Measurements from ENCODE around the gene DCUN1D4.

DNA sequence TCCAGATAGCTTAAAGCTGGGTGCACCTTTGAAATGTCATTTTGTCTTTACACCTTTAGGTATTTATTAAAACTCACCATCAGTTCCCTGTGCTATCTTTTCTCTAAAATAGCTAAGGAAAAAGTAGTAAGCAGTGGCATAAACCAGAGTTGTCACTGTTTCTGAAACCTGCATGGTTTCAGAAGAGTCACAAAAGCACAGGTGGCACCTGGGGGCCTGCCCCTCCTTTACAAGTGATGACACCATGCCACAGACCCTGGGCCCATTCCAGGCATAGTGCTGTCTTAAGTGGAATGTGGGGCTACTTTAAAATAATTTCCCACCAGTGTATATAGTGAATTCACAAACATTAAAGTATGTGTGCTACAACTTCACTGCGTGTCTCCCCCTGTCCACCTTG lies 47.8 kb downstream of the DCUN1D4 start:
- TF ChIP-seq, protein P1, sequence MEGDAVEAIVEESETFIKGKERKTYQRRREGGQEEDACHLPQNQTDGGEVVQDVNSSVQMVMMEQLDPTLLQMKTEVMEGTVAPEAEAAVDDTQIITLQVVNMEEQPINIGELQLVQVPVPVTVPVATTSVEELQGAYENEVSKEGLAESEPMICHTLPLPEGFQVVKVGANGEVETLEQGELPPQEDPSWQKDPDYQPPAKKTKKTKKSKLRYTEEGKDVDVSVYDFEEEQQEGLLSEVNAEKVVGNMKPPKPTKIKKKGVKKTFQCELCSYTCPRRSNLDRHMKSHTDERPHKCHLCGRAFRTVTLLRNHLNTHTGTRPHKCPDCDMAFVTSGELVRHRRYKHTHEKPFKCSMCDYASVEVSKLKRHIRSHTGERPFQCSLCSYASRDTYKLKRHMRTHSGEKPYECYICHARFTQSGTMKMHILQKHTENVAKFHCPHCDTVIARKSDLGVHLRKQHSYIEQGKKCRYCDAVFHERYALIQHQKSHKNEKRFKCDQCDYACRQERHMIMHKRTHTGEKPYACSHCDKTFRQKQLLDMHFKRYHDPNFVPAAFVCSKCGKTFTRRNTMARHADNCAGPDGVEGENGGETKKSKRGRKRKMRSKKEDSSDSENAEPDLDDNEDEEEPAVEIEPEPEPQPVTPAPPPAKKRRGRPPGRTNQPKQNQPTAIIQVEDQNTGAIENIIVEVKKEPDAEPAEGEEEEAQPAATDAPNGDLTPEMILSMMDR (IDR thresholded peaks at IDR 0.05; ENCODE audit: insufficient read depth, low read length, poor library complexity, severe bottlenecking) = no peak
- TF ChIP-seq EZH2phosphoT487 (conservative IDR thresholded peaks at IDR 0.05; ENCODE audit: low read length) = no peak

All from SU-DHL-6 (cell line).